Measurements from ENCODE around the gene MRC2.

The MRC2 gene

DNA sequence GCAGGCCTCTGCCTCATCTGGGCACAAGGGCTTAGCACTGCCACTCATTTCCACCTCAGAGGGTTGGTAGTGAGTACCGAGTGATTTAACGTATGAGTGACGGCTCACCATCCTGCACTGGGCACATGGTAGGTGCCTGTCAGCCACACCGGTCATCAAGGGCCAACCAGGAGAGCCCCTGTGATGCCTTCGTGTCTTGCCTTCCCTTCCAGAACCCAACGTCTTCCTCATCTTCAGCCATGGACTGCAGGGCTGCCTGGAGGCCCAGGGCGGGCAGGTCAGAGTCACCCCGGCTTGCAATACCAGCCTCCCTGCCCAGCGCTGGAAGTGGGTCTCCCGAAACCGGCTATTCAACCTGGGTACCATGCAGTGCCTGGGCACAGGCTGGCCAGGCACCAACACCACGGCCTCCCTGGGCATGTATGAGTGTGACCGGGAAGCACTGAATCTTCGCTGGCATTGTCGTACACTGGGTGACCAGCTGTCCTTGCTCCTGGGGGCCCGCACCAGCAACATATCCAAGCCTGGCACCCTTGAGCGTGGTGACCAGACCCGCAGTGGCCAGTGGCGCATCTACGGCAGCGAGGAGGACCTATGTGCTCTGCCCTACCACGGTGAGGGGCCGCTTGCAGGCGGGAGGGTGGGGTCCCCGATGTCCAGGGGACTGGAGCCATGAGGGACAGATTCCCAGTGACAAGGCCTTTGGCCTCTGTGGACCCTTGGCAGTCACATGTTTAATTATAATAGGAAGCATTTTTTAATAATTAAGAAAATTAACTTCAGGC, 37.1 kb downstream of the MRC2 start:
- no peak for DNase-seq

DNA sequence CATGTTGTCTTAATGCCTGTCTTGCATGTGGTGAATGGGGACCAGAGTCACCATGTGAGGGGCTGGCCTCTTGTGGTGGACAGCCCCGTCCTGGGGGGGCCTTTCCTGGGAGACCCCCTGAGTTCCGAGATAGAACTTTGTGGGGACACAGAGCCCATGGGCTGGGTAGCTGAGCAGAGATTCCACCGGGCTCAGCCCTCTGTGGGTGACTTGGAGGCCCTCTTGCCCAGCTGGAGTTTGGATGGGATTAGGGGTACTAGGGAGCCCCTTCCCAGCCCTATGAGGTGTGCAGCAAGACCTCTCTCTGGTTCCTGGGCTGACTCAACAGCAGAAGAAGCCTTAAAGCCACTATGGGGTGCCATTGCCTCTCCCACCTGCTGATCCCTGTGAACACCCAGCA, 38.1 kb downstream of the MRC2 start:
- no peak for DNase-seq

DNA sequence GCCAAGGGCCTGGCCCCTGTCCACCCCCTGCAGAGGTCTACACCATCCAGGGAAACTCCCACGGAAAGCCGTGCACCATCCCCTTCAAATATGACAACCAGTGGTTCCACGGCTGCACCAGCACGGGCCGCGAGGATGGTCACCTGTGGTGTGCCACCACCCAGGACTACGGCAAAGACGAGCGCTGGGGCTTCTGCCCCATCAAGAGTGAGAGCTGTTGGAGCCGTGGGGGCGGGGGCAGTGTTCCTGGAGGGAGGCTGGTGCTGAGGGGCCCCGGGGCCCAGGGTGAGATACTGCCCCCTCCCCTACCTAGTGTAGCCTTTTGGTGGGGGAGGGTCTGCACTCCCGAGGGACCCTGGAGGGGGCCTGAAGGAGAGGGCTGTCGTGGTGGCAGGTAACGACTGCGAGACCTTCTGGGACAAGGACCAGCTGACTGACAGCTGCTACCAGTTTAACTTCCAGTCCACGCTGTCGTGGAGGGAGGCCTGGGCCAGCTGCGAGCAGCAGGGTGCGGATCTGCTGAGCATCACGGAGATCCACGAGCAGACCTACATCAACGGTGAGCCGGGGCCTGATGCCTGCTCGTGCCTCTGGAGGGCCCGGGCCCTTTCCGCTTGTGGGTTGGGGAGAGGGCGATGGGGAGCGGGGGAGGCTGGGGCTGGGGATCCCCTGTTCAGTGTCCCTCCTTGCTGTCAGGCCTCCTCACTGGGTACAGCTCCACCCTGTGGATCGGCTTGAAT, 38.8 kb downstream of the MRC2 start:
- DNase-seq: no peak

DNA sequence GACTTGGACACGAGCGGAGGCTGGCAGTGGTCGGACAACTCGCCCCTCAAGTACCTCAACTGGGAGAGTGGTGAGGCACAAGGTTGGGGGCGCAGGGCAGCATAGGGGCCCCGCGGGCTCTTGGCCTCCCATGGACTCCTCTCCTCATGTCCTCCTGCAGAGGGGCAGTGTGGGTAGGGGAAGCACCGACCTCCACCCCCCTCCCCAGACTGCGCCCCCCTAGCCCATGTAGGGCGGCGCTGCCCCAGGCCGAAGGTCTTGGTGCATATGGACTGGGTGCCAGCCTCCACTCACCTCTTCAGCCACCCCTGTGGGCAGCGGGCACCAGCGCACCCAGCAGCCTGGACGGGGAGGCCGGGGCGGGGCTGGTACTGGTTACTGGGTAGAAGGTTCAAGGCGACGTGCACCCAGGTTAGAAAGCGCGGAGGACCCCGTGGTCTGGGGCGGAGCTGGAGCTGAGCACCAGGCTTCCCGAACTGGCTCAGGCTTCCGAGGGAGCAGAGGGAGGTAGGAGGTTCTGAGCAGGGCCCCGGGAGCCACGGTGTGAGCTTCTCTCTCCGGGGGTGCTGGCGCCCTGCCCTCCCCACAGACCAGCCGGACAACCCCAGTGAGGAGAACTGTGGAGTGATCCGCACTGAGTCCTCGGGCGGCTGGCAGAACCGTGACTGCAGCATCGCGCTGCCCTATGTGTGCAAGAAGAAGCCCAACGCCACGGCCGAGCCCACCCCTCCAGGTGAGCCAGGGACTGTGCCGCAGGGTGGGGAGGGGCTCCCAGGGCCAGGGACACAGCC, 39.5 kb downstream of the MRC2 start:
- no peak for DNase-seq

DNA sequence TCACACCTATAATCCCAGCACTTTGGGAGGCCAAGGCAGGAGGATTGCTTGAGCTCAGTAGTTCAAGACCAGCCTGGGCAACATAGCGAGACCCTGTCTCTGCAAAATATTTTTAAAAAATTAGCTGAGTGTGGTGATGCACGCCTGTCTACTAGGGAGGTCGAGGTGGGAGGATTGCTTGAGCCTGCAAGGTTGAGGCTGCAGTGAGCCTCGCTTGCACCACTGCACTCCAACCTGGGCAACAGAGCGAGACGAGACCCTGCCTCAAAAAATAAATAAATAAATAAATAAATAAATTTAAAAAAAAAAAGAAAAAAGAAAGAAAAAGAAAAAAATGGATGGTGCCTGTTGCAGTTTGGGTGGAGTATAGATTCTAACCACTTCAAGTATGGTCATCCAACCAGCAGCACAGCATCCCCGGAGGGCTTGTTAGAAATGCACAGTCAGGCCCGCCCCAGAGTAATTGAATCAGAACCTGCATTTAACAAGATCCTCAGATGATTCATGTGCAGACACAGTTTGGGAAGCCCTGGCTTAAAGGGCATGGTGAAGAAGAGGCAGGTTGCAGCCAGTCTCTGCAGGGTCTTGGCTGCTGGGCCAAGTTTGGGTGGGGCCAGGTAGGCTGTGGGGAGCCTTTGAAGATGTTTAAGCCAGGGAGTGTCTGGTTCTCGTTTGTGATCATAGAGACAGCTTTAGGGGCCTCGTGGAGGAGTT, 40.8 kb downstream of the MRC2 start:
- no peak for DNase-seq

DNA sequence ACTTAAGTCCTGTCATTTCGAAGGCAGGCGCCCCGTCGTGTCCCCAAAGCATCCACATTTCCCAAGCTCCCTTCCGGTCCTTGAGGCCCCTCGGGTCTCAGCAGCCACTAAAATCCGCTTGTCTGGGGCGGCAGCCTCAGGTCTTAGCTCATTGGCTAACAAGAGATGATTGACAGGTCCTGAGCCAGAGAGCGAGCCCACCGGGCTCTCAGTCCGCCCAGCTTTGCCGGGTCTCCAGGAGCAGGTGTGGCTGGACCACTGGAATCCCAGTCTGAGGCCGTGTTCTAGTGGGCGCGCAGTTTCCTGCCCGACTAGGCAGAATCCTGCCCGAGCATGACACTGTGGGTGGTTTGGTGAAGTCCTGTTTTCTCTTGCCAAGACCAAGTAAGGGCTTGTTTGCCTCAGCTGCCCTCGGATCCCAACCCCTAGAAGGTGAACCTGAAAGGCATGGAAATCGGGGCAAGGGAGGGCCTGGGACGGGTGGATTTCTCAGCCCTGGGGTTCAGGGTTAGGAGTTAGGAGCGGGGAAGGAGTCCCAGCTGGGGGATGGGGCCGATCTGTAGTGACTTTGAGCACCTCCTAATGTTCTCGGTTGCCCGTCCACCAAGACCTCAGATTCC, 42.8 kb downstream of the MRC2 start:
- no peak for DNase-seq

DNA sequence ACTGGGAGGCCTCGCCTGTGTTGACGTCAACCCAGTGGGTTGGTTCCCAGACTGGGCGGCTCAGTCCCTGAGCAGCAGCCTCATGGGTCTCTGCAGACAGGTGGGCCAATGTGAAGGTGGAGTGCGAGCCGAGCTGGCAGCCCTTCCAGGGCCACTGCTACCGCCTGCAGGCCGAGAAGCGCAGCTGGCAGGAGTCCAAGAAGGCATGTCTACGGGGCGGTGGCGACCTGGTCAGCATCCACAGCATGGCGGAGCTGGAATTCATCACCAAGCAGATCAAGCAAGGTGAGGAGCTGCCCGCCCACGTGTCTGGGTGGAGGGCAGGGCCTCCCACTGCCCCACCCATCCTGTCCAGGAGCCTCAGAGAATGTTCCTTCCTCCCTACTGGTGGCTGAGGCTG, 44.1 kb downstream of the MRC2 start:
- no peak for DNase-seq

DNA sequence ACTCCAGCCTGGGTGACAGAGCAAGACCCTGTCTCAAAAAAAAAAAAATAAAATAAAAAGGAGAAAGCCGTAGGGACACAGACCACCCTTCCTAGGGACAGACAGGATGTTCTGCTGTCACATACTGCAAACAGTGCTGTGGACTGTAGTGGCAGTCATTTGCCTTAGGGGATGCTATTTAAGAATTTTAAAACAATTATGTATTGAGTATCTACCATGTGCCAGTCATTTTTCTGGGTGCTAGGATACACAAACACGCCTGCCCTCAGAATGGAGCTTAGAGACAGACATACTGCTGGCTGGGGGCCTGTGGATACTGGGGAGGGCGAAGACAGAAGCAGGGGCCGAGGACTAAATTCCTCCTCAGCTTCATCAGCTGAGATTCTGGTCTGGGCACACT, 45.5 kb downstream of the MRC2 start:
- no peak for DNase-seq

DNA sequence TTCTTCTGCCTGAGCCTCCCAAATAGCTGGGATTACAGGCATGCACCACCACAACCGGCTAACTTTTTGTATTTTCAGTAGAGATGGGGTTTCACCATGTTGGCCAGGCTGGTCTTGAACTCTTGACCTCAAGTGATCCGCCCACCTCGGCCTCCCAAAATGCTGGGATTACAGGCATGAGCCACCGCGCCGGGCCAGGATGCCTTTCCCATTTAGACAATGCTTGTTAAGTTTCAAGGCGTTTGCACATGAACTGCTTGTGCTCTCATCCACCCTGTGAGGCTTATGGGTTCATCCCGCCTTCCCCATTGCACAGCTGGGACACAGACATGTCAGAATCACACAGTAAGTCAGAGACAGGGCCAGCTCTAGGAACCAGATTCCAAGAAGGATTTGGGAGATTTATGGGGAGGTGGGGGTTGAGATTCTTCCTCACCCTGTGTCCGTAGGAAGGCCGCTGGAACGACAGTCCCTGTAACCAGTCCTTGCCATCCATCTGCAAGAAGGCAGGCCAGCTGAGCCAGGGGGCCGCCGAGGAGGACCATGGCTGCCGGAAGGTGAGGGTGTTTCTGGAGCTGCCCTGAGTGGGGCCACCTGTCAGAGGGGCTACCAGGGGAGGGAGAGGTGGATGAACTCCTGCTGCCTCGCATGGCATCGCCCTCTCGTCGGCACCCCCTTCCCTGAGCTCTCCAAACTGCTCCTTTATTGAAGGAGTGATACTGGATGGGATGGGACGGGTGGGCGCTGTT, 46.3 kb downstream of the MRC2 start:
- no peak for DNase-seq

DNA sequence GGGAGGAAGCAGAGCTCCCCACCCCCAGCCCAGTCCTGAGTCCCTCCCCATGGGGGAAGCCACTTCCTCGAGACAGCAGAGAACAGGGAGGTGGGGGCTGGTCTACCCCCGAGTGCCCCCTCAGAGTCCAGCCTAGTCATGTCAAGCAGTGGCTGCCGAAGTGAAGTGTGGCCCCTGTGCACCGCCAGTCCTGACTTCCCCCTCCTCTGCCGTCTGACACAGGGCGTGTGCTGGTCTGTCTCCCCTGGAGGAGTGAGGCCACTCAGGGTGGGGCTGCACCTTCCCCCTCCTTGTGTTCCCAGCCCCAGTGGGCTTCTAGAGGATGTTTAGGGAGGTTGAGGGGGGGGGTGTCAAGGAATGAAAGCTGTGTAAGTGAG, 46.9 kb downstream of the MRC2 start:
- no peak for DNase-seq

DNA sequence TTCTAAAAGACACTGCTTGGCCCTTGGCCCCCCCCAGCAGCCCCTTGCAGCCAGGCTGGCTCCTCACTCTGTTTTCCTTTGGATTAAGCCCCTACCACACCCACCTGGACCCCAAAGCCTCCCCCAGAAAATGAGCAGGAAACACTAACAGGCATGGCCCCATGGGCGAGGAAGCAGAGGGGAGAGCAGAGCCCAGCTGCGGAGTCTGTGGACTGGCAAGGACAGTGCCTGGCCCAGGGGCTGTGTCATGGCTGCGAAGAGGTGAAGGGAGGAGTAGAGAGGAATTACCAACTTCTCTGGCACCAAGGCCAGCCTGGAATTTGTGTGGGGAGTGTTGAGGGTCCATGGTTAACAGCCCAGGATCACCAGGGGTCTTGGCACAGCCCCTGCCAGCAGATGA, 47.4 kb downstream of the MRC2 start:
- no peak for DNase-seq

DNA sequence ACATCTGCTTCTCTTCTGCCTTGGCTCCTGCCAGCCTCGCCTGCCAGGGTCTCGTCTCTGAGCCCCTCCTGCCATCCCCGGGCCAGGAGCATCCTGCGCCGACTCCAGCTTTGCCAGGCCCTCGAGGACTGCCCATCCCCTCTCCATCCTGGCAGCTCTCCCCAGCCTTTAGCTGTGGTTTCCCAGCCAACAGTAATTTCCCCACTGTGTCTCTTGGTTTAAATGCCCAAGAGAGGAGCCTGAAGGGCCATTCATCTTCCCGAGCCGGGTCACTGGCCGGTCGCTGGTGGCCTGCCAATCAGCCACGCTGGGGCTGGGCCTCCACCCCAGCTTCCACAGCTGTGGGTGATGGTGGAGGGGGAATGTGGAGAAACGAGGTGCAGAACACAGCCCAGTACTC, 47.8 kb downstream of the MRC2 start:
- no peak for DNase-seq

DNA sequence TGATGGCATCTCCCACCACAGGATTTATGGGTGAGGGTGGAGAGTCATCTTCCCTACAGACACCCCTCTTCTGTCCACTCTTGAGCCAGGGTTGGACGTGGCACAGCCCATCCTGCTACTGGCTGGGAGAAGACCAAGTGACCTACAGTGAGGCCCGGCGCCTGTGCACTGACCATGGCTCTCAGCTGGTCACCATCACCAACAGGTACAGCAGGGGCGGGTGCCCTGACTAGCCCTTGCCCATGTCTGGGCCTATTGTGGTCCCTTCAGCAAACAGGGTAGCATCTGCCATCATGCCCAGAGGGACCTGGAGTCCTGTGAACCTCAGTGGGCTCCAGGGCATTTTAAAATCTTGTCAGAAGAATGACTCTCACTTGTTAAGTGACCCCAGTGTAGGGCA, 48.2 kb downstream of the MRC2 start:
- no peak for DNase-seq

DNA sequence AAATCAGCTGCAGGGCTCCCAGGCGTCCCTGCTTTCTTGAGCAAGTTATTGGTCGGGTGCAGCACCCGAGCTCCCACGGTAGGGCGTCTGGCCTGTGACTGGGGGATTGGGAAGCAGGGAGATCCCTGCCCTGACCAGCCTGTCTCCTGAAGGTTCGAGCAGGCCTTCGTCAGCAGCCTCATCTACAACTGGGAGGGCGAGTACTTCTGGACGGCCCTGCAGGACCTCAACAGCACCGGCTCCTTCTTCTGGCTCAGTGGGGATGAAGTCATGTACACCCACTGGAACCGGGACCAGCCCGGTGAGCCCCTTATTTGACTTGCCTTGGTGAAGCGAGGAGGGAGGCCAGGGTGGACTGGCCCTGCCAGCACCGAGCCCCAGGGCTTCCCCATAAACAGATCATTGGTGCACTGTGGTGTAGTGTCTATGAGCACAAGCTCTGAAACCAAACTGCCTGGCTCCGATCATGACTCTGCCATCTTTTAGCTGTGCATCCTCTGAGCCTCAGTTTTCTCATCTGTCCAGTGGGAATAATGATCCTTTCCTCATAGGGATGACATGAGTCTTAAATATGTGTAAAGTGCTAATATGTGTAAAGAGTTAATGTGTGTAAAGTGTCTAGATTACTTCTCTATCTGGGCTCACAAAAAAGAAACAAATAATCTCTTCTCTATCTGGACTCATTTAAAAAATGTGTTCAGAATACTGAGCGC, 48.9 kb downstream of the MRC2 start:
- no peak for DNase-seq

DNA sequence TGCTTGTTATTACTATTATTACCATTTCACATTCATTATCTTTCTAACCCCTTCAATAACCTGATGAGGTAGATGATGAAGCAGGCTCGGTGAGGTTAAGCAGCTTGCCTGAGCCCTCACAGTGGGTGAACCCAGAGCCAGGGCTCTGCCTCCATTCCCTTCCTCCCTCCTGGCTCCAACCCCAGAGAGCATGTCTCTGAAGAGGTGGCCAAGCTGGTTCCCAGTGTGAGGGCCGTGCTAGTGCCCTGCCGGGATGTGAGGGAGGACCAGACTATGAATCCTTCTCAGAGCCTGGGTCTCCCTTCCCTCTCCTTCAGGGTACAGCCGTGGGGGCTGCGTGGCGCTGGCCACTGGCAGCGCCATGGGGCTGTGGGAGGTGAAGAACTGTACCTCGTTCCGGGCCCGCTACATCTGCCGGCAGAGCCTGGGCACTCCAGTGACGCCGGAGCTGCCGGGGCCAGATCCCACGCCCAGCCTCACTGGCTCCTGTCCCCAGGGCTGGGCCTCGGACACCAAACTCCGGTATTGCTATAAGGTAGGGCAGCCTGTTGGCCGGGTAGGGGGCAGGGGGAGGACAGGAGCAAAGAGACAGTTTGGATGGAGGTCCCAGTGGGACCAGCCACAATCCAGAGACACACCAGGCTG, 49.6 kb downstream of the MRC2 start:
- DNase-seq: no peak

DNA sequence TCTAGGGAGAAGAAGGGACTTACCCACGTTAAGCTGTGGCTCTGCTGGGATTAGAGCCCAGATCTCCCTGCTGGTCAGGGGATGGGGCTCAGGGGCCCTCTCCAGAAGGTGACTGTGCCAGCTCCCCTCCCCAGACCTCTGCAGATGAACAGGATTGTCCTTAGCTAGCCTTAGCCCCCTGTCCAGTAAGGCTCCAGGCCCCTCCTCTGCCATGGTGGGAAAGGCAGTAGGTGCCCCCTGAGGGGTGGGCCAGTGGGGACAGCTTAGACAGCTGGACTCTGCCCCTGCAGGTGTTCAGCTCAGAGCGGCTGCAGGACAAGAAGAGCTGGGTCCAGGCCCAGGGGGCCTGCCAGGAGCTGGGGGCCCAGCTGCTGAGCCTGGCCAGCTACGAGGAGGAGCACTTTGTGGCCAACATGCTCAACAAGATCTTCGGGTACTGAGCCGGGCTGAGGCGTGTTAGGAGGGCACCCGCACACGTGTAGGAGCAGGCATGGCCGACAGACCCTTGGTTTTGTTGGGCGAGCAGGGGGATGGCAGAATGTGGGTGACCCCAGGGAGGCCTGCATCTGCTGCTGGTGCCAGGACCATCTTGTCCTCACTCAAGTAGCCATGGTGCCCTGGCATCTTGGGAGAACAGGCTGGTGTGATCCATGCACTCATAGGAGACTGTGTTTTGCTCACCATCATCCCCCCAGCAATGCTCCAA, 50.9 kb downstream of the MRC2 start:
- DNase-seq: no peak

DNA sequence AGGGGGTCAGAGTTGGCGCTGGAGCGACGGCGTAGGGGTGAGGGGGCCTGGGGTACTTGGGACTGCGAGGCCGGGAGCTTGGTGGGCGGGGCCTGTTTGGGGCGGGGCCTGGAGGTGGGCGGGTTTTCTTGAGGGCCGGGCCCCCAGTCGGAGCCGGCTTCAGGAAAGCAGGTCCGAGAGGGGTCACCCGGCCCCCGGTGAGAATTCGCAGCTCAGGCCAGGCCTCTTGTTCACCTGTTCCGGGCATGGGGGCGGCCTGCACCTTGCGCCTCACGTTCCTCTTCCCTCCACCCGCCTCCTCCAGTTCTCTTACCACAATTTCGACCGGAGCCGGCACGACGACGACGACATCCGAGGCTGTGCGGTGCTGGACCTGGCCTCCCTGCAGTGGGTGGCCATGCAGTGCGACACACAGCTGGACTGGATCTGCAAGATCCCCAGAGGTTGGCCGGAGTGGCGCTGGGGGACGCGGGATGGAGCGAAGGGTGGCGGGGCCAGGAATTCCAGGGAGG, 52.5 kb downstream of the MRC2 start:
- DNase-seq: no peak

DNA sequence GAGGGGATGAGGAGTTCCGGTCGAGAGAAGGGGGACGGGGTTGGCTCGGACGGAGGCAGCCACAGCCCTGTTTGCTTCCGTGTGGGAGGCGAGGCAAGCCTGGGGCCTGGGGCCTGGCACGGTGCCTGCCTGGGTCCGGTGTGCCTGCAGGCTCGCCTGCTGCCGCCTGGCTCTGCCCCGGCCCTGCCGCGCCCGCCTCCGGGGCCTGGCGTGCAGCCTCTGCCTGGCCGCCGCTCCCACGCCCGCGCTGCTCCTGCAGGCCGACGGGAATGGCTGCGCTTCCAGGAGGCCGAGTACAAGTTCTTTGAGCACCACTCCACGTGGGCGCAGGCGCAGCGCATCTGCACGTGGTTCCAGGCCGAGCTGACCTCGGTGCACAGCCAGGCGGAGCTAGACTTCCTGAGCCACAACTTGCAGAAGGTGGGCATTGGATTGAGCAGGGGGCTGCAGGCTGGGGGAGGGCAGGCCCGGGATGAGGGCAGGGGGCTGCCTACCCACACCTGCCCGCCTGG, 53.1 kb downstream of the MRC2 start:
- DNase-seq: no peak

DNA sequence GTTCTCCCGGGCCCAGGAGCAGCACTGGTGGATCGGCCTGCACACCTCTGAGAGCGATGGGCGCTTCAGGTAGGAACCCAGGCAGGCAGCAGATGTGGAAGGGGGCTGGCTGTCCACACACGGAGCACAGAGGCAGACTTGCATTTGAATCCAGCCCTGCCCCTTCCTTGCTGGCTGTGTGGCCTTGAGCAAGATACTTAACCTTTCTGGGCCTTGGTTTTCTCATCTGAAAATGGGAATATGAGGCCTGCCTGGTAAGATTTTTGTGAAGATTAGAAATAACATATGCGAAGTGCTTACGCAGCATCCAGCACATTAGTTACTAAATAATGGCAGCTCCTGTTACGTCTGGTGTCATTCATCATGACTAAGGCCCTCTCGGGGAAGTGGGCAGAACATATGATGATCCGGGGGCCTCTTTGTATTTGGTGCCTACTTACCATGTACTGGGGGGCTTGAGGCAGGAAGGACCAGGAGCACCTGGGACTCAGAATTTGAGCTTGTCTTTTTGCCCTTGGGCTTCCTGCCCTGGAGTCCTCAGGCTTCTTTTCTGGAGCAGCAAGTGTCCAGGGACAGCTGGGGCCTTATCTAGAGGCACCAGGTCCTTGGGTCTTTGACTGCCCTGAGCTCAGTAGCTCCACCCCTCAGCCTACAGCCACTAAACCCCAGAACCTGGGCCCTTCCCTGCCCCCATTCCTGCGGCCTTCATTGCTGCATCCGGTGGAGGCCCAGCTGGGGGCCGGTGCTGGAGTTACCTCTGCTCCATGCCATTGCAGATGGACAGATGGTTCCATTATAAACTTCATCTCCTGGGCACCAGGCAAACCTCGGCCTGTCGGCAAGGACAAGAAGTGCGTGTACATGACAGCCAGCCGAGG, 53.8 kb downstream of the MRC2 start:
- no peak for DNase-seq

Data from KG1 (cell line).